ENCODE data around the gene FOXB1.

Gene FOXB1

DNA sequence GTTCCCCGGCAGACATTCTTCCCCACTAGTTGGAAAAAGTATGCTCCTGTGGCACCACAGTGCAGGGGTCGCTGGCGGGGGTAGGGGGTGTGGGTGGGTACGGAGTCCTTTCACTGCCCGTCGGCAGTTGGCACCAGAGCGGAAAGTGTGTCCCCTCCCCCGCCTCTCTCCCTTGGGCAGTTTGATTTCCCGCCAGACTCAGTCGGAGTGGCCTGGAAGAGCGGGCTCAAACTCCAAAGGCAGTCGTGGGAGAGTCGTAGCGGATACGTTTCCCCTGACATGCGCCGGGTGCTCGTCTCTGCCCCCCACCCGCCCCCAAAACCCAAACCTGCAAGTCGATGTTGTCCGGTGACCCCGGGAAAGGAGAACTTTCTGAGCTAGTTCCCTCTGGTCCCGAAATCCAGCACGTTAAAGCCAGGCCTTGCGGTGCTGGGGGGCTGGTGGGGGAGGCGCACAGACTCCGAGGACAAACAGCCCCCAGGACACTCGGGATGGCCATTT, 4.4 kb upstream of the FOXB1 start:
- no peak for DNase-seq

GRCh38 chr15:60000113-60000823, 3.8 kb upstream of the FOXB1 start:
- DNase-seq, result peak; percentile 83

DNA sequence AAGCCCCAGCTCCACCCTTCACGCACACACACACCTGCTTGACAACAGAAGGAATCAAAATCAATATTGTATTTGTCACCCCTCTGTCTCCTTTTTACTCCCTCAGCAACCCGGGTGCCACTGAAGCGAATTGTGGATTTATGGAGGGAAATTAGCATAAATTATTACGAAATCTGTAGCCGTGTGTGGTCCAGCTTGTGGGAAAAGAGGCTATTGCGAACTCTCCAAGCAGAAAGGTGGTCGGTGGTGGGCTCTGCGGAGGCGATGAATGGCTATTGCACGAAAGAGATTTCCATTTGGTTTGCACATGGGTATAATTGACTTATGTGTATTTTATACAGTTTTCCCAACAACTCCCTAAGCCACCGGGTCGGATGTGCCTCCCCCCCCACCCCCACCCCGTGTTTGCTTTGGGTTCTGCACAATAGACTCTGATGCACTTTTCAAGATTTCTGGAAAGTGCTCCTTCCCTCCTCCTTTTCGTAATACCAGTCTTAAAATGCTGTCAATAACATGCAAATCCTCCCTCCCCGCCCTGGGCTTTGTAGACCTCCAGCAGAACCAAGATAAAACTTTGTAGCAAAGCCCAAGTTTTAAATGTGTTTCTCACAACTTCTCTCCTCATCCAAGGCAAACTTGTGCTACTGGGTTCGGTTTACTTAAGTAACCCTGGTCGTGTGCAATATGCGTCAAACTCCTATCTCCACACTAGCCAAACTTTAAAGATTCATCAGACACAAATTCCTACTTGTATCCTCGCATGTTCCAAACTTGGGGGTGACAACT, 3.1 kb upstream of the FOXB1 start:
- DNase-seq, result no peak

GRCh38 chr15:60001610-60002527, 2.2 kb upstream of the FOXB1 start:
- DNase-seq, result no peak

- no peak for DNase-seq
Measured at GRCh38 chr15:60002528-60003218, 1.4 kb upstream of the FOXB1 start.

GRCh38 chr15:60003243-60004008, 685 bp upstream of the FOXB1 start:
- DNase-seq, result no peak

GRCh38 chr15:60004846-60005351, 788 bp downstream of the FOXB1 start:
- peak; percentile 71 for DNase-seq

DNA sequence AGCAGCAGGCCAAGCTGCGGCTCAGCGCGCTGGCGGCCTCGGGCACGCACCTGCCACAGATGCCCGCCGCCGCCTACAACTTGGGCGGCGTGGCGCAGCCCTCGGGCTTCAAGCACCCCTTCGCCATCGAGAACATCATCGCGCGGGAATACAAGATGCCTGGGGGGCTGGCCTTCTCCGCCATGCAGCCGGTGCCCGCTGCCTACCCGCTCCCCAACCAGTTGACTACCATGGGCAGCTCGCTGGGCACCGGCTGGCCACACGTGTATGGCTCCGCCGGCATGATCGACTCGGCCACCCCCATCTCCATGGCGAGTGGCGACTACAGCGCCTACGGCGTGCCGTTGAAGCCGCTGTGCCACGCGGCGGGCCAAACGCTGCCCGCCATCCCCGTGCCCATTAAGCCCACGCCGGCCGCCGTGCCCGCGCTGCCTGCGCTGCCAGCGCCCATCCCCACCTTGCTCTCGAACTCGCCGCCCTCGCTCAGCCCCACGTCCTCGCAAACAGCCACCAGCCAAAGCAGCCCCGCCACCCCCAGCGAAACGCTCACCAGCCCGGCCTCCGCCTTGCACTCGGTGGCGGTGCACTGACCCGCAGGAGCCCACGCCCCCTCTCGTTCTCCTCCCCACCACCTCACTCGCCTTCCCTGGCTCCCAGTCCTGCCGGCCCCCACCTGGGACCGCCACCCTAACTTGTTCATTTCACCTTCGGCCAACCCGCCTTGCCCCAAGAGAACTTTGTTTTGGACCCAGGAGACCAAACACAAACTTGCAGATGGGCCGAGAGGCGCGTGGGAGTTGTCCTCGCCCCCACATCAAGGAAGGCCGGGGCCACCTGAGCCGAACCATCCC, 1.5 kb downstream of the FOXB1 start:
- peak; percentile 24 for DNase-seq

- peak; percentile 39 for DNase-seq
Measured at GRCh38 chr15:60006203-60006862, 2.2 kb downstream of the FOXB1 start.

DNA sequence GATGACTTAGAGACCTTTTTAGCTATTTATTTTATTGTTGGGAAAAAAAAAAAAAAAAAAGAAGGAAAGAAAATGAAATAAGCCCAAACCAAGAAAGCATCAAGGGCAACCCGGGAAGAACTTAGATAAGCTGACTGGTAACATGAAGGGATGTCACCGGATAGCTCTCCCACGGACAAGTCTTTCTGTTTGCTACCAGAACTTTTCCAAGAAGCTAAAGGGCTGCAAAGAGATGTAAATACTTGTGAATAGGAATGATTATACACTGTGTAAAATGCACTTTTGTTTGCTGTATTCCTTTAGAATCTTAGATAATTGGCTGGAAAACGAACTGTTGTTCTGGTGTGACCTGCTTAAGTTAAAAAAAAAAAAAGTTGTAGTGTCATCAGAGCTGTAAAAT, 2.8 kb downstream of the FOXB1 start:
- no peak for DNase-seq

- peak; percentile 59 for DNase-seq
Measured at GRCh38 chr15:60009124-60009960, 5.2 kb downstream of the FOXB1 start.

DNA sequence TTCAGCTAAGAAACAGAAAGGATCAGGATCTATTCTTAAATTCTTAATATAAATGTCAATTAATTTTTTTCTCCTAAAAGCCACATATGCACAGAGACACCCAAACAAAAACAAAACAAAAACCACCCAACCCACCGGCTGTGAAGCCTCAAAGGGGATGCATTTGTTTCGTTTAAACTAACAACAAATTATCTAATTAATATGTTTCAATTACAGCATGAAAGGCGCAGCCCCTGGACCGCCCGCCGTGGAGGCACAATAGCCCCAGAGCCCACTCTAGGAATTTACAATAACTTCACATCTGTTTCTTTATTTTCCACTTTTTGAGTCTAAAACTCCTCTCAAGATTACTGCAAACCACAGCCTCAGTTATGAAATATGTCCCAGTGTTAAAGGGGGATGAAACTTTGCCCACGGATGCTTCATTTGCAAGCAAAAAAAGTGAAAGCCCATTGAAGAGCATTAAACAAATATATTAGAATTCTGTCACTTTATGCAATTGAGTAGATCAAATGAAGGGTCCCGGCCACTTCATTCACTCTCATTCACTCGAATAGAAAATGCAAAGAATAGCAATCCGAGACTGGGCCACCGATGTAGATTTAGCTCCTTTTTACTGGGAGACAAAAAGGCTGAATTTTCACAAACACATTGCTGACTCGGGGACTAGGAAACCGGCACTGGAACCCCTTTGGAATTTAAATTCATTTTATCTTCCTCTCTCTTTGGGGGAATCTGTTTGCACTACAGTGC, 6.0 kb downstream of the FOXB1 start:
- DNase-seq, result peak; percentile 11

GRCh38 chr15:60010858-60011257, 6.7 kb downstream of the FOXB1 start:
- no peak for DNase-seq

- DNase-seq, result no peak
Measured at GRCh38 chr15:60012695-60013094, 8.6 kb downstream of the FOXB1 start.

DNA sequence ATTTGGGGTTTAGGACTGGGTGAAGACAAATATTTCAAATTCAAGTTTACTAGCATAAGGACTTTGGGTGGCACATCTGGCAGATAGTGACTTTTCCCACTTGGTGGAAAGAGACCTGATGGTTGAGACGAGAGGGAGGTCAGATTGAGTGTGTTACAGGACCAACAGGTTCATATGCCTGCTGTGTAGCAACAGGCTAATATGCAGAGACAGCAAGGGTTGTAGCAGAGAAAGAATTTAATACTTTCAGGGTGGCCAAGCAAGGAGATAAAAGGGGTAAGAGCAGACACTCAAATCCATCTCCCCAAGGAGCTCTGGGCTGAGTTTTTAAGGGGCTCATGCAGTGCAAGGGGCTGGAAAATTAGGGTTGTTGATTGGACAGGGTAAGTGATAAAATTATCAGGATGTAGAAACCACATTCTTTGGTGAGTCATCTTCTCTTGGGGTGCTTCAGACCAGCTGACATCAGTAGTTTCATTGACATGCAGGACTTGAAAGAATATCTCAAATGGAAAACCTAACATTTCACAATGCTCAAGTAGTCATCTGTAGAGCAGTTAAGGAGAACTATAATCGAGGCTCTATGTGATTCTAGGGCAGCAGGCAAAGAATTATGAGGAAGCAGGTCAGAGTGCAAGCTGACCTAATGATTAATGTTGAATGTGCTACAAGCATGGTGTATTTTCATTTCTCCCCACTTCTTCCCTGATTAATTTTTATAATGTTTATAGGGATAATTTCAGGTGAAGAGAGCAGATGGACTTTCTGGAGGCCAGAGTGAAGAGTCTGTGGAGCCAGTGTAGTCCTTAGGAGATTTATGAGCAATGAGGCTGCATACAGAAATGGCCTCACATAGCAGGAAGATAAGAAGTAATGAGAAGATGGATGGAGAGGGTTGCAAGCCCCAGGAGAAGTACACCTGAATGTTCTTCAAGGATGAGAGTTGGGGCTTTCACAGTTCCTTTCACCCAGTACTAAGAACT, 13.7 kb downstream of the FOXB1 start:
- DNase-seq, result no peak

- no peak for DNase-seq
Measured at GRCh38 chr15:60020736-60021135, 16.6 kb downstream of the FOXB1 start.

All from NCI-H146 (cell line).